GM21717 (cell line): ENCODE results near the gene TYW5.

ENCODE experiments used
- ATAC-seq: cut with Tn5 transposase; IDR thresholded peaks from one replicate; pipeline ENCODE4 v1.9.1; 2021; ENCODE audit warnings: mild to moderate bottlenecking, moderate library complexity; ENCODE audit not compliant: unreplicated experiment

TYW5 gene

DNA sequence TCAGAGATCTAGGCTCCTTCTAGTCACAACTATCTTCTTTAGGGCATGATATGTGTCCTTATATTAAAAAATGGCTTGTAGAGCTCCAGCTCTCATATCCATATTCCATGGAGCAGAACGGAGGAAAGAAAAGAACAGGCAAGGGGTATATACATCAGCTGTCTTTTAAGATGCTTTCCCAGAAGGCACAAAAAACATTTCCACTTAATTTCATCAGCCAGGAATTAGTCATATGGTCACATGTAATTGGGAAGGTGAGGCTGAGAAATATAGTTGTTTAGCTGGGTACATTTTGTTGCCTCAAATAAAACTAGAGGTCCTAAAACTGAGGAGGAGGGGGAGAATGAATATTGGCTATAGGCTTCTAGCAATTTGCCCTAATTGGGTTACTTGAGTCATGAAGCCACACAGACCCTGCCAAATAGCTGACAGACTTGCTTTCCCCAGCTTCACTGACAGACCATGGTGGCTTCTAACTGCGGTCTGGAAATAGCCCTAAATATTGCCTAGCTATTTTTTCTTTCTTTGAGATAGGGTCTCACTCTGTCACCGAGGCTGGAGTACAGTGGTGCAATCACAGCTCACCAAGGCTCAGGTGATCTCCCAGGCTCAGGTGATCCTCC, 20.1 kb upstream of the TYW5 start:
- ATAC-seq, result no peak

DNA sequence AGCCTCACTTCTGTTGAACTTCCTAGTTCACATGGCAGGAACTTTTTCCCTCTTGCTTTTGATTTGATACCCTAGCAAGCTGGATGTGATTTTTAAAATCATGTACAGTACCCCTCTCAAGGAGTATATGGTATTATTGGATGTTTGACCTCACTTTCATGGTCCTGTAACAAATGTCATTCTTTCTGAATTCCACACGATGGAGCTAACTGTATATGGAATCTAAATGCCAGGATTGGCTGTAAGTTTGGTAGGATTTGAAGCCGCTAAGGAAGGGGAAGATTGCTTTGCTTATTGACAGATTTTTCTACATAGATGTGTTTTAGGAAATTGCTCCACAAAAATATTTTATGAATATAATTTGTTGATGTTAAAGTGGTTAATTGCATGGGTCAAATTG, 18.4 kb upstream of the TYW5 start:
- no peak for ATAC-seq

DNA sequence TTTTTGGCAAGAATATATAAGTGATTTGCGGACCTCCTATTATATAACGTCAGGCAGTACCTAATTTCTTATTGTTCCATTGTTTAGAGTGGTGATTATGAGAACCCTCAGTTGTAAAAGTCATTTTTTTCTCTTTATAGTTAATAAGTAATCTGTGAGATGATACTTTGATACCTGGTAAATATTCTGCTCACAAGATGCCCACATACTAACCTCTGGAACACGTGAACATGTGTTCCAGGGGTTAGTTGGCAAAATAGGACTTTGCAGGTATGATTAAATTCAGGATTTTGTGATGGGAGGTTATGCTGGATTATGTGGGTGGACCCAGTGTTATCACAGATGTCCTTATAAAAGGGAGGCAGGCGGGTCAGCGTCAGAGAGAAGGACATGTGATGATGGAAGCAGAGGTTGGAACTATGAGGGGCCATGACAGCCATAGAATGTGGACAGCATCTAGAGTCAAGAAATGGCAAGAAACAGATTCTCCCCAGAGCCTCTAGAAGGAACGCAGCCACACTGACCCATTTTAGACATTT, 16.9 kb upstream of the TYW5 start:
- no peak for ATAC-seq

GRCh38 chr2:199968126-199968525, 12.8 kb upstream of the TYW5 start:
- ATAC-seq, result no peak

DNA sequence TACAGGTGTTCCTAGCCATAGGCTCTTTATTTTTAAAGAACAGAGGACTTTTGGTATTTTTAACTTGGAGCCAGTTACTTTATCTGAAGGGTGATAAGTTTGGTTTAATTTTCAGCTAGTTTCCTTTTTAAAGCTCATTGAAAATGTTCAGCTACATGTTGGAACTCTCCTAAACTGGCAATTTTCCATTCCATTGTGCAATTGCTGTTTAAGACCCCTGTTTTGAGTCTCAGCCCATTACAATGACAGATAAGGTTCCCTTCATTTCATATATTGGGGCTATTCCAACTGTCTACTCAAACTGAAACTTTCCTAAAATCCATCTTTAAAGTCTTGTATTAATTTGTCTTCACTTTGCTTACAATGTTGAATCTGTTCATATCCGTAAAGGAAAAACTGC, 11.7 kb upstream of the TYW5 start:
- ATAC-seq, result no peak

DNA sequence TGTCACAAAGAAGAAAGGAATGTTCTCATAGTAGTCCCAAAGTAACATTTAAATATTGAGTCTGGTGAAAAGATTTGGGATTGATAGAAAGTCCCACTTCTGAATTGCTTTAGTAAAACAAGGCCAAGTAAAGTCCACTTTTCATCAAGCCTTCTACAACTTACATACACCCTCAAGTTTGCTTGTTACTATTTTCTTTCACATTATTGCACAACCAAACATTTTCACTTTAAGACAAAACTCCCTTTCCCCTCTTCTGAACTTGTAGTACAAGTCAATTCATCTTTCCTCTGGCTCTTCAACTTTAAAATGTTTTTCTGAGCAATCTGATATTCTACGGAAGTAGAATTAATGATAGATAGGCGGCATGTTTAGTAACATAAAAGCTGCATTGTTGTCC, 11.1 kb upstream of the TYW5 start:
- no peak for ATAC-seq

DNA sequence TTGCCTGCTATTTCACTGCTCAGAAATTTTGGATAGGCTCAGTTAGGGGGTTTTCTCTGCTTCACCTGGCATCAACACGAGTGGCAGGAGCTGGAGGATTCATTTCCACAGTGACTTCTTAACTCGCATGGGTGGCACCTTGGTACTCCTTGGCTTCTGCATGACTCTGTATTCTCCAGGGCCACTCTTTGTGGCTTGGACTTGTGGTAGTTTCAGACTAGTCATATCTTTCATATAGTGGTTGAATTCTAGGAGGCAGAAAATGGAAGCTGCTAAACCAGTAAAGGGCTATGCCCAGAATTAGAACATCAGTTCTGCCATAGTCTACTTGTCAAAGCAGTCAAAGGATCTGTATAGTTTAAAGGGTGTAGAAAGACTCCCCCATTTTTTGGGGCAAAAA, 6.9 kb upstream of the TYW5 start:
- ATAC-seq, result no peak

DNA sequence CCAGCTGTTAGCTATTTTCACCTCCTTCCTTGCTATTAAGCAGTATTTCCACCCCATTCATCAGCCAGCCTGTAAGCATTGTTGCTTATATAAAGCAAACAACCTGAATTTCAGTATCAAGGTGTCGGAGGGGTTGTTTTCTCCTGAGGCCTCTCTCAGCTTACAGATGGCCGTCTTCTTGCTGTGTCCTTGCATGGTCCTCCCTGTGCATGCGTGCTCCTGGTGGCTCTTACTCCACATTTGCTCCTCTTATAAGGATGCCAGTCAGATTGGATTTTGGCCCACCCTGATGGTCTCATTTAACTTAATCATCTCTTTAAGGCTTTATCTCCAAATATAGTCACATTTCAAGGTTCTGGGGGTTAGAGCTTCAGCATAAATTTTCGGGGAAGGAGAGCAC, 2.7 kb upstream of the TYW5 start:
- ATAC-seq, result no peak

- ATAC-seq, result no peak
Measured at GRCh38 chr2:199956062-199956380, 730 bp upstream of the TYW5 start.

GRCh38 chr2:199955007-199955338, 318 bp downstream of the TYW5 start:
- peak; percentile 51 for ATAC-seq

GRCh38 chr2:199951023-199951422, 4.3 kb downstream of the TYW5 start:
- ATAC-seq, result no peak

DNA sequence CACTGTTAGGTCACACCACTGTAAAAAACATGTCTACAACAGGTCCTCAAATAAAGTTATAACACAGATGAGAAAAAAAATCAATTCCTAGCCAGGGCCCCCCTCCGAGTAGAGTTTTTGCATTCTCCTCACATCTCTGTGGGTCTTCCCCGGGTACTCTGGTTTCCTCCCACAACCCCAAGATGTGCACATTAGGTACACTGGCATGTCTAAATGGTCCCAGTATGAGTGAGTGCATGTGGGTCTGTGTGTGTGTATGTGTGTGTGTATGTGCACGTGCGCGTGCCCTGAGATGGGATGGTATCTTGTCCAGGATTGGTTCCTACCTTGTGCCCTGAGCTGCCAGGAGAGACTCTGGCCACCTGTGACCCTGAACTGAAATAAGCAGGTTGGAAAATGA, 4.9 kb downstream of the TYW5 start:
- no peak for ATAC-seq

DNA sequence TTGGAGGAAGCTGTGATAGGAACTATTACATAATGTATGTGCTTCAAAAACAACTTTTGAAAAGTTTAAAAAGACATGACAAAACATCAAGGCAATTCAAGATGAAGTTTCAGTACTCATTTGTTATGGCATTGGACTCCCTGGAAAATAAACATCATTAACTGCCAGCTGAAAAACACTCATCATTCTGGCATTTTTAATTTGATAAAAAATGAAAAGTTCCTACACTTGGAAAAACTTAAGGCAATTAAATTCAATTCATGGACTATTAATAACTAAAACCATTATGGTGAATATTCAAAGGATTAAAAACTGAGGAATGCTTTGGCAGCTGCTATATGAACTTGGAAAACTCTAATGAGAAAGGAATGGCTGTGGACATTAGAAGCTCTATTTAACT, 8.5 kb downstream of the TYW5 start:
- ATAC-seq, result no peak

GRCh38 chr2:199946196-199946595, 9.1 kb downstream of the TYW5 start:
- no peak for ATAC-seq

DNA sequence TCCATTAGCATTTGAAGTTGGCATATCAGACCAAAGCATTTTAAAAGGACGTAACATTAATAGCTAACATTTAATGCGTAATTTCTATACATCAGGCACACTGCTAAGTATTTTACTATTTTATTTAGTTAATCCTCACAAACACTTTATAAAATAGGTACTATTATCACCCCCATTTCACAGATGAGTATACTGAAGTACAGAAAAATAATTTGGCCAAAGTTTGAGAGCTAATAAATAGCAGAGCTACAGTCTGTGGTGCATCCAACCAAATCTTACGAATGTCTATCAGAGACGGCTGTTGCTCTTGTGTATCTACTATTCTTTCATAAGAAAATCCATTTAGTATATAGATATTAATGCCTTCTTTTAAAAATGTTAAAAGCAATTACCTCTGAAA, 11.9 kb downstream of the TYW5 start:
- no peak for ATAC-seq

DNA sequence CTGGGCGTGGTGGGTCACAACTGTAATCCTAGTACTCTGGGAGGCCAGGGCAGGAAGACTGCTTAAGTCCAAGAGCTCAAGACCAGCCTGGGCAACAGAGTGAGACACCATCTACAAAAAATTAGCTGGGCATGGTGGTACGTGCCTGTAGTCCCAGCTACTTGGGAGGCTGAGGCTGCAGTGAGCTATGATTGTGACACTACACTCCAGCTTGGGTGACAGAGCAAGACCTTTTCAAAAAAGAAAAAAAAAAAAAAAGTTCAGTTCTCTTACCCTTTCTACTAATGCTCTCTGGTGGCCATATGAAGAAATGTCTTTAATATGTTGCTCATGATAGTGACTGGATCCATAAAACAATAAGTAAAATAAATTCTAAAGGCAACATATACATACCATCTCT, 14.9 kb downstream of the TYW5 start:
- no peak for ATAC-seq

GRCh38 chr2:199936554-199936953, 18.7 kb downstream of the TYW5 start:
- no peak for ATAC-seq

DNA sequence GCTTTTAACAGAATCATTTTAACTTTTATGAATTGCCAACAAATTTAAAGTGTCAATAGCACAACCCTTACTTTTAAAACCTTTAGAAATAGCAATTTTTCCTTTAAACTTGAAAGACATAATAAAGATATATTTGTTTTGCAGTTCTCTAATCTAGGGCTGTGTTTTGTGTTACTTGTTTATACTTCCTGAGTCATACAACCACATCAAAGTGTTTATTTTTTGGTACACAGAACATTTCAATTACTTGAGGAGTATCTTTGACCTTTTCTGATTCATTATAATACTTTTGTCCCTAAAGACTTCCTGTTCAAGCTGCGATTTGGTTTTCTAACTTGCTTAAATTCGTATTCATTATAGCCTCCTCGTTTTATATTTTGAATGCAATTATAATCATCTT, 21.8 kb downstream of the TYW5 start:
- ATAC-seq, result no peak

GRCh38 chr2:199932312-199932855, 22.9 kb downstream of the TYW5 start:
- ATAC-seq, result no peak

DNA sequence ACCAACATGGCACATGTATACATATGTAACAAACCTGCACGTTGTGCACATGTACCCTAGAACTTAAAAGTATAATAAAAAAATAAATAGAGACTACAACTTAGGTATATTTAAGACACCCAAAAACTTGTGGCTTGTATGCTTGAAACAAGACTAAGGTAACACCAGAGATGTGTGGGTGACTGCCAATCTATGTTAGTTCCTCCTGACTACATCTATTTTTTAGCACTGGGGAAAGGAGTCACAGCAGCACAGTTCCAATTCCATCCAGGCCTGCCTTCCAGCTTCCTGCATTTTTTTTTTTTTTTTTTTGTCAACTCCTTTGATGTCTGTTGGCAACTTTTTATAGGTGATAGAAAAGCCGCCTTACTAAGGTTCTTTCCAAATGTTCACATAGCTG, 26.0 kb downstream of the TYW5 start:
- no peak for ATAC-seq

GRCh38 chr2:199928626-199929025, 26.7 kb downstream of the TYW5 start:
- no peak for ATAC-seq

GRCh38 chr2:199928226-199928625, 27.1 kb downstream of the TYW5 start:
- no peak for ATAC-seq

DNA sequence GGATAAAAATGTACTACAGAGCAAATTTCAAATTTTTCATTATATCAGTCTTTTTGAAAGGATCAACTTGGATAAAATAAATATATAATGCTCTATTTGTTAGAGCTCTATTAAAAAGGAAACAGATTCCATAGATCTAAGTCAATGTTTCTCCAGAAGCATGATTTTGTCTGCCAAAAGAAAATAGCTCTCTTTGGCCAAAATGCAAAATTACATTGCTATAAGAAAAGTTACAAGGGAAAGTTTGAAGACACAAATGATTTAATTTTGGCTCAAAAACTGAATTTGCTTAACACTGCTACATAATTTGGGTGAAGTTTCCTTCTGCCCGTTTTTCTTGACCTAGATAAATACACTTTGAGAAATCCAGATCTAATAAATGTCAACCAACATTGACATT, 28.5 kb downstream of the TYW5 start:
- ATAC-seq, result no peak
